Measurements from ENCODE around the gene AIG1.

DNA sequence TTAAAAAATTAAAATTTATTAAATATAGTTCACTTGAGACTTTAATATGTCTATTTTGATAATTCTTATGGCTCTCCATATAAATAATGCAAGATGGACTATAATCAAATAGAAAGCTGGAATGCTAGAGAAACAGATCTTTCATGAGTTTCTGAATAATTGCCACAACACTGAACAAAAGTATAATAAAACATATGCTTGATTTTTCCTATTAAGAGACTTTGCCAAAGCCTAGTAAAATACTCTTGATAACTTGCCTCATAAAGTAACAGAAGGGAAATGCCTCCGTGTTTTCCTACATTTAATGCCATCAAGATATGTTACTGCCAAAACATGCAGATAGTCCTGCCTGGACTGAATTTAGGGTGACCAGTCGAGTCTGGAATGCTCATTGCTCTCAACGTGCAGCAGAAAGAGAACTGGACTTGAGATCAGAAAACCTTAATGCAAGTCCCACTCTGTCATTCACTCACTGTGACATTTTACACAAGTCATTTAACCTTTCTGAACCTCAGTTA, 153.2 kb downstream of the AIG1 start:
- TF ChIP-seq MAFK (IDR thresholded peaks at IDR 0.05; ENCODE audit: low read depth, low read length) (no peak), RFX5 (IDR thresholded peaks at IDR 0.05; ENCODE audit: low read depth, low read length) (no peak), SMC3 (IDR thresholded peaks at IDR 0.05; ENCODE audit: low read depth, low read length) (no peak), POLR2A (IDR thresholded peaks at IDR 0.05; ENCODE audit: low read depth, low read length) (no peak), RAD21 (IDR thresholded peaks at IDR 0.05; ENCODE audit: low read length) (no peak), CEBPB (IDR thresholded peaks at IDR 0.05; ENCODE audit: low read depth, low read length) (no peak), MAZ (IDR thresholded peaks at IDR 0.05; ENCODE audit: borderline replicate concordance, low read depth, low read length) (no peak)
- TF ChIP-seq, protein P1, sequence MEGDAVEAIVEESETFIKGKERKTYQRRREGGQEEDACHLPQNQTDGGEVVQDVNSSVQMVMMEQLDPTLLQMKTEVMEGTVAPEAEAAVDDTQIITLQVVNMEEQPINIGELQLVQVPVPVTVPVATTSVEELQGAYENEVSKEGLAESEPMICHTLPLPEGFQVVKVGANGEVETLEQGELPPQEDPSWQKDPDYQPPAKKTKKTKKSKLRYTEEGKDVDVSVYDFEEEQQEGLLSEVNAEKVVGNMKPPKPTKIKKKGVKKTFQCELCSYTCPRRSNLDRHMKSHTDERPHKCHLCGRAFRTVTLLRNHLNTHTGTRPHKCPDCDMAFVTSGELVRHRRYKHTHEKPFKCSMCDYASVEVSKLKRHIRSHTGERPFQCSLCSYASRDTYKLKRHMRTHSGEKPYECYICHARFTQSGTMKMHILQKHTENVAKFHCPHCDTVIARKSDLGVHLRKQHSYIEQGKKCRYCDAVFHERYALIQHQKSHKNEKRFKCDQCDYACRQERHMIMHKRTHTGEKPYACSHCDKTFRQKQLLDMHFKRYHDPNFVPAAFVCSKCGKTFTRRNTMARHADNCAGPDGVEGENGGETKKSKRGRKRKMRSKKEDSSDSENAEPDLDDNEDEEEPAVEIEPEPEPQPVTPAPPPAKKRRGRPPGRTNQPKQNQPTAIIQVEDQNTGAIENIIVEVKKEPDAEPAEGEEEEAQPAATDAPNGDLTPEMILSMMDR (conservative IDR thresholded peaks at IDR 0.05; ENCODE audit: low read depth, low read length), result no peak
- TF ChIP-seq, protein P2, sequence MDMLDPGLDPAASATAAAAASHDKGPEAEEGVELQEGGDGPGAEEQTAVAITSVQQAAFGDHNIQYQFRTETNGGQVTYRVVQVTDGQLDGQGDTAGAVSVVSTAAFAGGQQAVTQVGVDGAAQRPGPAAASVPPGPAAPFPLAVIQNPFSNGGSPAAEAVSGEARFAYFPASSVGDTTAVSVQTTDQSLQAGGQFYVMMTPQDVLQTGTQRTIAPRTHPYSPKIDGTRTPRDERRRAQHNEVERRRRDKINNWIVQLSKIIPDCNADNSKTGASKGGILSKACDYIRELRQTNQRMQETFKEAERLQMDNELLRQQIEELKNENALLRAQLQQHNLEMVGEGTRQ (IDR thresholded peaks at IDR 0.05; ENCODE audit: low read depth, low read length), result no peak
